Ovary (tissue), 3 donors: Measurements from ENCODE around the gene FAHD2A.
"Not testable (repeated sequence)": the region's sequence is repeated elsewhere in the genome, so short reads cannot be mapped to it uniquely, and the experiment has no call there.

Source experiments
- CTCF ChIP-seq, 3 donors: fragments of 450-650 bp in 2 of 3; fragments of 200-600 bp in 1 of 3; IDR thresholded peaks; one replicate each; pipeline versions ENCODE4 v1.5.1 to v1.8.0; 2016 to 2022; ENCODE audit warnings: antibody characterized with exemption in 3 of 3, mild to moderate bottlenecking in 1 of 3
- EP300 ChIP-seq: sonication (generic); formaldehyde crosslinking; IDR thresholded peaks from one replicate; pipeline ENCODE4 v1.6.1; 2017; ENCODE audit warnings: antibody characterized with exemption
- POLR2A ChIP-seq: fragments of 450-650 bp; IDR thresholded peaks from one replicate; pipeline ENCODE4 v1.6.1; 2017; ENCODE audit warnings: antibody characterized with exemption, mild to moderate bottlenecking, moderate library complexity
- donor health status: DM: no; HTN: no; CAD: no.

- TF ChIP-seq POLR2A; CTCF (IDR thresholded peaks at IDR 0.05); EP300: not testable (repeated sequence)
Measured at GRCh38 chr2:95411239-95411638, 8.7 kb downstream of the FAHD2A start.
